ENCODE results near the gene MTUS2.

- TF ChIP-seq SPI1 (IDR thresholded peaks at IDR 0.05; ENCODE audit: borderline replicate concordance, low read depth): no peak
- no peak for TF ChIP-seq POLR2AphosphoS5 (IDR thresholded peaks at IDR 0.05; ENCODE audit: low read depth)
- no peak for TF ChIP-seq CTCF (IDR thresholded peaks at IDR 0.05; ENCODE audit: insufficient read depth, low read length)
- TF ChIP-seq REST (IDR thresholded peaks at IDR 0.05; ENCODE audit: insufficient replicate concordance, low read depth): no peak
These were observed 36.1 kb downstream of the MTUS2 start for GRCh38 chr13:28856287-28856686.

All from HL-60 (cell line).